RWPE1 (cell line): ENCODE results near the gene SCUBE3.
A peak's percentile ranks its signal among the peaks of the same experiment; 100 is the strongest.

Experiments used
- CTCF ChIA-PET: fragments of 350-600 bp; sonication (Branson Sonifier 250); formaldehyde crosslinking; extraction: SDS; loops from one replicate; lab custom pipeline; 2021; lab: Yijun Ruan, JAX
- POLR2A ChIA-PET: fragments of 400-600 bp; formaldehyde crosslinking; extraction: SDS; loops from one replicate; lab custom pipeline; 2020; ENCODE audit warnings: antibody characterized with exemption; ENCODE audit not compliant: low non-redundant PET; lab: Yijun Ruan, JAX
- DNase-seq: peaks from one replicate; pipeline ENCODE4 v3.0.0; 2012; ENCODE audit warnings: low spot score
- H3K27ac ChIP-seq: fragments of 450-650 bp; 2 replicates; pipeline ENCODE4 v1.5.1; 2017
- TF ChIP-seq, protein P1 (sequence below): fragments of 450-650 bp; conservative IDR thresholded peaks from 2 replicates; pipeline ENCODE4 v1.5.1; 2017; ENCODE audit warnings: low read depth, mild to moderate bottlenecking

The SCUBE3 gene

DNA sequence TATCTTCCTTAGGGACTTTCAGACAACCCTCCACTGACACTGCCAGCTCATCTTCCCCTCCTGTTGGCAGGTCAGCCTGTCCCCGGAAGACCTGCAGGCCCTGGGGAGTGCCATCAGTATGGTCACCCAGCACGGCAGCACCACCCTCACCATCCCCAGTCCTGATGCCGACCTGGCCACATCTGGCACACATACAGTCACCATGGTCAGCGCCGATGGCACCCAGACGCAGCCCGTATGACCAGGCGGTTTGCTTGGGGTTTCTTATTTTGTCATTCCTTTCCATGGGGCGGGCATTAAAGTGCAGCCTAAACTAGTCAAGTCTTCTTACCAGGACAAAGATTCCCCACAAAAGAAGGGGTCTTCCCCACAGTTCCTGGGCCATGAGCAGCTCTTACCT lies 79.9 kb downstream of the SCUBE3 start:
- no peak for DNase-seq
- no peak overlapping the region for H3K27ac ChIP-seq
- TF ChIP-seq, protein P1, sequence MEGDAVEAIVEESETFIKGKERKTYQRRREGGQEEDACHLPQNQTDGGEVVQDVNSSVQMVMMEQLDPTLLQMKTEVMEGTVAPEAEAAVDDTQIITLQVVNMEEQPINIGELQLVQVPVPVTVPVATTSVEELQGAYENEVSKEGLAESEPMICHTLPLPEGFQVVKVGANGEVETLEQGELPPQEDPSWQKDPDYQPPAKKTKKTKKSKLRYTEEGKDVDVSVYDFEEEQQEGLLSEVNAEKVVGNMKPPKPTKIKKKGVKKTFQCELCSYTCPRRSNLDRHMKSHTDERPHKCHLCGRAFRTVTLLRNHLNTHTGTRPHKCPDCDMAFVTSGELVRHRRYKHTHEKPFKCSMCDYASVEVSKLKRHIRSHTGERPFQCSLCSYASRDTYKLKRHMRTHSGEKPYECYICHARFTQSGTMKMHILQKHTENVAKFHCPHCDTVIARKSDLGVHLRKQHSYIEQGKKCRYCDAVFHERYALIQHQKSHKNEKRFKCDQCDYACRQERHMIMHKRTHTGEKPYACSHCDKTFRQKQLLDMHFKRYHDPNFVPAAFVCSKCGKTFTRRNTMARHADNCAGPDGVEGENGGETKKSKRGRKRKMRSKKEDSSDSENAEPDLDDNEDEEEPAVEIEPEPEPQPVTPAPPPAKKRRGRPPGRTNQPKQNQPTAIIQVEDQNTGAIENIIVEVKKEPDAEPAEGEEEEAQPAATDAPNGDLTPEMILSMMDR, result no peak
- POLR2A ChIA-PET, result no interaction called here
- CTCF ChIA-PET, result interaction anchor here (0.6 to 0.8 kb wide), 3 partner anchors 12 to 70 kb away, joined by 3 read pairs; no protein-coding TSS in a partner anchor

DNA sequence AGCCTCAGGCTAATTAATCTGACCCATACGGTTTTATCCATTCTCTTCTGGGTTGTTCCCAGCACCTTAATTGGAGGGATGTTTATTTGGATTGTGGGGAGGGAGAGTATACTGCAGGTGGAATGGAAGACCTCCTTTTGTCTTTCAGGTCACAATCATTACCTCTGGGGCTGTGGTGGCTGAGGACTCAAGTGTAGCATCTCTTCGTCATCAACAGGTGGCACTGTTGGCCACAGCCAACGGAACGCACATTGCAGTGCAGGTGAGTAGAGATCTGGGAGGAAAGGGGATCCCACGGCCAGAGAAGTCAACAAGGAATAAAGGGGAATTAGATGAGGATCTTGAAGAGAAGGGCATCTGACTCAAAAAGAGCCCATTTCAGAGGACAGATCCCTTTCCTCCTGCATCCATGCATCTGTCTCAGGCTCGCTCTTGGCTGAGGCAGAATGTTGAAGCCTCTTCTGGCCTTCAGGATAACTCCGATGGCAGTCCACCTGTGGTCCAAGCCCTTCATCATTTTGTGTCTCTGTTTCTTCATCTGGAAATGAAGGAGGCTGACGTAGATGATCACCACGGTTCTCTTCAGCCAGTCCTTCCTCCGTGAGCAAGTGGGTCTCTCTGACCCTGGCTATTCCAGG lies 80.7 kb downstream of the SCUBE3 start:
- TF ChIP-seq, protein P1, result peak; percentile 67
- ChIA-PET POLR2A (no interaction called here), CTCF (interaction anchor here (0.6 to 0.8 kb wide), 2 partner anchors 13 to 33 kb away, joined by 3 read pairs; no protein-coding TSS in a partner anchor)
- peak overlapping the region; percentile 93; the same call in 1 of the 2 replicates for H3K27ac ChIP-seq
- peak; percentile 44 for DNase-seq

DNA sequence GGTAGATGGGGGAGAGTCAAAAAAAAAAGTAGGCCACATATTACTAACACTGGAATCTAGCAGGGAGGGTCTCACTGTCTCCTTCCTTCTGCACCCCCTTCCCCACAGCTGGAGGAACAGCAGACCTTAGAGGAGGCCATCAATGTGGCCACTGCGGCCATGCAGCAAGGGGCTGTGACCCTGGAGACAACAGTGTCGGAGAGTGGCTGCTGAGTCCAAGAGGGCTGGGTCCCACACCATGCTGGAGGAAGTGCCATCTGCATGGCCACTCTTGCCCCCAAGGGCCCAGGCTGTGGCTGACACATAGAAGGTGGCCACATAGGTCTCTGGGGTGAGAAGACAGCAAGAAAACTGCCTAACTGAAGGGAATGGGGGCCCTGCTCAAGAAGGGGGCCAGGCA lies 81.3 kb downstream of the SCUBE3 start:
- ChIA-PET POLR2A (no interaction called here), CTCF (interaction anchor here (0.6 to 2.5 kb wide), 2 partner anchors 47 to 295 kb away, joined by 3 to 16 read pairs; partner anchors contain the start of gene PPARD)
- TF ChIP-seq, protein P1, result no peak
- H3K27ac ChIP-seq, result peak overlapping the region; percentile 93
- DNase-seq, result no peak

DNA sequence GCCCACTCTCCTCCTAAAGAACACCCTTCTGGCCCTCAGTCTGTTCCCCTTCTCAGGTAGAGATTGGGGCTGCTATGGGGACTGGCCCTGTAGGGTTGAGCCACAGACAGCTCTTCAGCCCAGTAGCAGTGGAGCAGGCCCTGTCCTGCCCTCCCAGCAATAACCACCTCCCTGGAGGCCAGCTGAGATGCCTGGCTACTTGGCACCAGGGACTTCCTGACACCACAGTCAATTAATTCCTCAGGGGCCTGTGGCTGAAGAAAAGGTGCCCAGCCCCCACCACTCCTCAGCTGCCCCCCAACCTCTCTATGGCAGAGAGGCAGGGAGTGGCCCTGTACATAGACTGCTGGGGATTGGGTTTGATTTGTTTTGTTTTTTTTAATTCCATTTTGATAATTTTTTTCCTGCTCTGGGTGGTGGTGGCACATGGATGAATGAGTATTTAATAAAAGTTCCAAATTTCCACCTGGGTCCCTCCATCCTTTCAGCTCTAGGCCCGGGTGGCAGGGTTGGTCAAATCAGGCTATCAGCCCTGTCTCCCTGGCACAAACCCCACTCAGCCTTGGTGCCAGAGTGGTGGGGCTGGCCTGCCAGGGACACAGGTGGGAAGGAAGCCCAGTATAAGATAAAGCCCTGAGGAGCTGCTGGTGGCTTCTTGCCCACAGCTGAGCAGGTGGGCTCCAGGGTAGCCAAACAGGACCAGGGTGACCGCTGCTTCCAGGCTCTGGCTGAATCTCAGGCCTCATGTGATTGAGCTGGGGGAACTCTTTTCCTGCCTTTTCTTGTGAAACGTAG lies 82.0 kb downstream of the SCUBE3 start:
- POLR2A ChIA-PET, result interaction anchor here (0.7 kb wide), 1 partner anchor 72 kb away, joined by 3 read pairs; no protein-coding TSS in a partner anchor
- TF ChIP-seq, protein P1, result no peak

DNA sequence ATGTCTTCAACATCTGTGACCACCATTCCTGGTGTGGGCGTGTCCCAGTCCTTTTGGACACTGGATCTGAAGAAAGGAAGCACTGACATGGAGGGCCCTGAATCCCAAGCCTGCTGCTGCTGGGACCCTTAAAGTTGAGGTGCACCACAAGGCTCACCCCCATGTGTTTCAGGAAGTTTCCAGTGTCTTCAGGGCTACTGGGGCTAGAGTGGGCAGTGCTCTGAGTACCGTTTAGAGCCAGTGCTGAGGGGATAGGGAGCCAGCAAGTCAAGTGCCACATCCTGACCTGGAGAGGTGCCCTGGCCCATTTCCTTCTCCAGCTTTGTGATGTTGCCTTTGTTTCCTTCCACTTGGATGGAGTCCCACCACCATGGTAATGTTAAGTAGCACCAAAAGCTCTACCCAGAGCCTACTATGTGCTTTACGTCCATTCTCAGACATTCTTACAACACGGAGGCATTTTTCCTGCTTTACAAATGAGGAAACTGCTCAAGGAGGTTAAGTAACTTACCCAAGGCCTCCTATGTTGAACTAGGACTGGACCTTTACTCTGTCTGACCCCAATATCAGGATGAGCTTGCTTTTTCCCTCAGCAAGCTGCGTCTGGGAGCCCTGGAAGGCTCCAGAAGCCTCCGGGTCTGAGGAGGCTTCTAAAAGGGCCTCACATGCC lies 83.3 kb downstream of the SCUBE3 start:
- H3K27ac ChIP-seq, result peak overlapping the region; percentile 93
- TF ChIP-seq, protein P1, result no peak
- CTCF ChIA-PET, result interaction anchor here (0.5 to 3.3 kb wide), 19 partner anchors 20 to 763 kb away, joined by 3 to 18 read pairs (median 3); partner anchors contain the start of genes ARMC12, FANCE and PPARD
- POLR2A ChIA-PET, result no interaction called here
- no peak for DNase-seq

More for the DNA sequence above, 82.0 kb downstream of the SCUBE3 start:
- peak overlapping the region; percentile 93 for H3K27ac ChIP-seq
- DNase-seq, result no peak
- CTCF ChIA-PET, result interaction anchor here (0.6 to 3.3 kb wide), 8 partner anchors 47 to 442 kb away, joined by 3 to 18 read pairs (median 3); partner anchors contain the start of genes FANCE and PPARD
